HG03159 (cell line): ENCODE results near the gene OR7G2.
A peak's percentile ranks its signal among the peaks of the same experiment; 100 is the strongest.

ENCODE experiments used
- ATAC-seq: cut with Tn5 transposase; IDR thresholded peaks from one replicate; pipeline ENCODE4 v1.9.1; 2021; ENCODE audit warnings: mild to moderate bottlenecking, moderate library complexity; ENCODE audit not compliant: unreplicated experiment

Gene OR7G2

DNA sequence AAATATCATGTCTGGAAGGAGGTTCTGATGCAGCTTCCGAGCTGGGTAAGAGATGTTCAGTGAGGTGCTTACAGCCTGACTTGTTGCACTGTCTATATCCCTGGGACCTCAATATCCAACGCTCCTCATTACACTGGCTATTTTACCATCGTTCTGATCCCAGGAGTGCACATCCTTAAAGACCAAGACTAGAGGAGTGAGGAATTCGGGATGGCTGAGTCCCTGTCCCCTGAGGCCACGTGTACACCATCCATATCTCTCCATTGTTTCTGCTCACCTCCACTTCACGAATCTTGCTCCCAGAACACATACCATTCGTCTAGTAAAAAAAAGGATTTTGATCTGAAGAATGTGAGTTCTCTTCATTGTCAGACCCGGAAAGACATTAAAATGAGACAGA, at the start of gene OR7G2:
OR7G2 (minus strand) TSS at position 101 of the 400 bp plus-strand sequence. CDS start 4,232 bp downstream, outside the sequence.
- no peak for ATAC-seq

DNA sequence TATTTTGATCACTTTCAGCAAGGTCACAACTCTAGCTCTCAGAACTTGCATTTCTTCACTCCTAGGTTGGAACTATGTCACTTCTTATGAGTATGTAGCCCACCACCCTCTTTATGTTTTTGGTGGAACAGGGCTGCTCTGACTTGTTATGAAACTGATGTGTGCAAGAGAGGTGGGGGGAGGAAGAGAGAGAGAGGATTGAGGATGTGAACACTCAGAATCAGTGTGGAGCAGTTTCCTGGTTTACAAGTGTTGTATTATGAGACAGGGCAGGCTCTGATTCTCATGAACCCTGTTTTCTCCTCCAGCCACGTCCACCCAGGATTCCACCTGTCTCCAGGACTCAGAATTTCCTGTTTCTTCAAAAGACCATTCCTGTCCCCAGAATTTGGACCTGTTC, 49.0 kb upstream of the OR7G2 start:
- no peak for ATAC-seq

DNA sequence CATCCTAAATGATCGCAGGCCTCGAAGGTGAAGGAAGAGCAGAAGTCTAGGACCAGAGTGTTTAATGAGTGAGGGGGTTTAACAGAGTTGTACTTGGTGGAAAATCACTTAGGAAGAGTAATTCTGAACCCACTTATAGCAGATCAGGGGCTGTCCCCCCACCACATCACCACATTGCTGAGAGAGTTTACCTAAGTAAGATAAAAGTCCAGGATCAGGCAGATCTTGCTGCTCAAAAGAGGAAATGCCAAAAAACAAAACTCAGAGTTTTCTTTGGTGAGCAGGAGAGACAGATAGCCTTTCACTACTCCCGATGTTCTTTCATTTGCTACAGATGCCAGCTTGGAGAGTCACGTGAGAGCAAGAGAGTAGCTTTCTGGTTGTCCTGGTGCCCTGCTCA, 48.3 kb upstream of the OR7G2 start:
- no peak for ATAC-seq

DNA sequence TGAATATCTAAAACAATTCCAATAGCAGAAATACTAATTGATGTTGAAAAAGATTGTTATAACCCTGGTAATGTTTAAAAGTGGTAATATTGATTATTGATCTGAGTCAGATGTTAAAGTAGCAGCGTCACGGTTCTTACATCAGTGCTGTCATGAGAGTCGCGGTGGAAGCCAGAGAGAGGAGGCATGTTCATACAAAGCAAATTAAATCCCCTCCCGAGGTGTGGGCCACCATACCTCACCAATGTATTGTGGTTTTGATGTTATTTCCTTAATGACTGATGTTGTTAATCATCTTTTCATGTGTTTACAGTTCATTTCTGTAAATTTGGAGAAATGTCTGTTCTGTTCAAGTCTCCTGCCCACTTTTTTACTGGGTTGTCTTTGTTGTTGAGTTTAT, 44.1 kb upstream of the OR7G2 start:
- ATAC-seq: no peak

- ATAC-seq: no peak
These were observed 43.4 kb upstream of the OR7G2 start for GRCh38 chr19:9150650-9151049.

GRCh38 chr19:9149997-9150396, 42.7 kb upstream of the OR7G2 start:
- ATAC-seq: no peak

DNA sequence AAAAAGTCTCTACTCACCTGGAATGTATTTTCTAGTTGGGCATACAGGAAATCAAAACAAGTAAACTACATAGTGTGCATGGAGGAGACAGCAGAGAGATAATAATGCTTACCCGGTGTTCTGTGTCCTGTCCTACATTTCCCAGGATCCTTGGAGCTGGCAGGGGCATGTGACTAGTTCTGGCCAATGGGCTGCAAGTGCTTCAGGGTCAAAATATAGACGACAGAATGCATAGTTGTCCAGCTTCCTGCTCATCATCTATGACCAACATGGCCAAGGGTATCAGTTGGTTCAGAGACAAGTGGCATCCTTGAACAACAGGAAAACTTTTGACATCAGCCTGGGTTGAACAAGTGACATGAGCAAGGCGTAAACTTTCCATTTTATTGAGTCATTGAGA, 41.4 kb upstream of the OR7G2 start:
- ATAC-seq: no peak

GRCh38 chr19:9146882-9147281, 39.6 kb upstream of the OR7G2 start:
- ATAC-seq: no peak

GRCh38 chr19:9144920-9145319, 37.6 kb upstream of the OR7G2 start:
- no peak for ATAC-seq

- peak; percentile 92 for ATAC-seq
These were observed 33.0 kb upstream of the OR7G2 start, which contains the start of gene ZNF317 for GRCh38 chr19:9140159-9140874. ZNF317 (plus strand) TSS chr19:9140397; CDS start chr19:9156017, 15,620 bp downstream.

GRCh38 chr19:9139609-9140158, 32.4 kb upstream of the OR7G2 start:
- no peak for ATAC-seq

DNA sequence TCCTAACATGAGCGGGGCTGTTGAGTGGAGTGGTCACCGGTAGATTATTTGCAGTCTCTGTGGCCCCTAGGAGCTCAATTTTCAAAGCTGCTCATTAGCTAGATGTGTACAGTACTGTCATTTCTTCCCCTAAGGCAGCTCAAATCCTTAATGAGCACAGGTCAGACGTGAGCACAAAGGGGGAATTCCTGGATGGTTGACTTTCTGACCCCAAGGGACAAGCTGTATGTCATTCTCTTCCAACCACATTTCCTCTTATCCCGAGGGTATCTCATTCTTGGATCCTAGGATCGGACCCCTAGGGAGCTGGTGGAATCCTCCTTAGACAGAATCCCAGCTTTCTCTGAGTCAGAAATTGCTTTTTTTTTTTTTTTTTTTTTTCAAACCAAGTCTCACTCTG, 25.1 kb upstream of the OR7G2 start:
- no peak for ATAC-seq

DNA sequence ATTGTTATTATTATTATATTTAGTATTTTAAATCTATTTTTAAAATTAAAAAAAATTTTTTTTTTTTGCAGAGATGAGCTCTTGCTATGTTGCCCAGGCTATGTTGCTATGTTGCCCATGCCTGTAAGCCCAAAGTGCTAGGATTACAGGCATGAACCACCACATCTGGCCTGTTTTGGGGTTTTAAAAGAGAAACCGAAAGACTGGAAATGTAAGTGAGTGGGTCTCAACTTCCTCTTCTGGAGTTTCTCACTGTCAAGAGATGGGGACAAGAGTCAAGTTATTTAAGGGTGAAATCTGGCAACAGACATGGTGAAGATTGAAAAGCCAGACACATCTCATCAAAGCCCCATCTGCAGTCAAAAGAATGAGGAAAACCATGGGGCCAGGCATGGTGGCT, 23.7 kb upstream of the OR7G2 start:
- ATAC-seq: no peak

GRCh38 chr19:9128171-9128570, 20.9 kb upstream of the OR7G2 start:
- ATAC-seq: no peak

- no peak for ATAC-seq
These were observed 19.7 kb upstream of the OR7G2 start, which contains the start of gene OR7G3 for GRCh38 chr19:9126900-9127405. OR7G3 (minus strand) TSS chr19:9126950; CDS start chr19:9126950, 0 bp downstream.

DNA sequence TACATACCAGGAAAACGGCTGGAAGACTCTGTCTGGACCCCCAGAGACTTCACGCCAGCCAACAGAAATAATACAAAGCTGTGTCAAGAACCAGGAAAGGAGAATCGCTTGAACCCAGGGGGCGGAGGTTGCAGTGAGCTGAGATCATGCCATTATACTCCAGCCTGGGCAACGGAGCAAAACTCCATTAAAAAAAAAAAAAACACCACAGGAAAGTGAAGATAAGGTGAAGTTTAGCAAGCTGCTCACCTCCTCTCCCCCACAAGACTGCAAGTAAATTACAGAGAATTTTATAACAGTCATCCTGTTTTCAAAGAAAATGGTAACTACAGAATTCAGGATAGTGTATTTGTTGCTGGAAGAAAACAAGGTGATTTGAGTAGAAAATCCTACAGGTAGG, 9.3 kb upstream of the OR7G2 start:
- no peak for ATAC-seq

GRCh38 chr19:9115307-9115813, 8.1 kb upstream of the OR7G2 start, which contains the start of gene OR7G1:
OR7G1 (minus strand) TSS chr19:9115763; CDS start chr19:9115763, 0 bp downstream.
- ATAC-seq: no peak

DNA sequence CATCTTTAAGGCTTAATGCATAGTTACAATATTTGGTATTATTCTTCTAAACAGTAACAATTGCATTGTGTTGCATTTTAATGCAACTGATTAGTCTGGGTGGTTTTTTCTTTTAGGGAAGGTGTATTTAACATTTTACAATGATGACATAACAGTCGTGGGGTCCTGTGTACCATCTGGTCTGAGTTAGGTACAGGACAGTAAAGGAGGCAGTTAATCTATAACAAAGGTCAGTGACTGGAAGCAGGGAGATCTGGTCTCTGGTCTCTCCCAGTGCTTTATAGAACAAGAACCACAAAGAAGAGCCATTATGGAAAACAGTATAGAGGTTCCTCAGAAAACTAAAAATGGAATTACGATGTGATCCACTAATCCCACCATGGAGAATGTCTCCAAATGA, 2.7 kb upstream of the OR7G2 start:
- ATAC-seq: no peak

DNA sequence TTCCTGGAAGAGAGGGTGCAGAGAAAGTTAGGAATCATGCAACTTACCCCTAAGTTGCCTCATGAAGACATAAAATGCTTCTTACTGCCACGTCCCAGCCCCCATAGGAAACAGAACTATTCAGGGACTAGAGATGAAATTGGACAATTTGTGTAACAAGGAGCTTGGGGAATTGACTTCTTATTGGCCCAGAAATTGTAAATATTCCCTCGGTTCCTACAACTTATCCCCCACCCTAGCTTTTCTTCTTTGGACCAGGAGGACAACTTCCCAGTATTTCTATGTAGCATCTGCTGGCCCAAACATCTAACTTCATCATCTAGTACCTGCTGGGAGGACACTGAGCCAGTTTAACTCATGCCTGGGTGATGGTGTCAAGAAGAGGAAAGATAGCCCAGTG, 20.5 kb downstream of the OR7G2 start, which contains the start of gene OR1M1:
OR1M1 (plus strand) TSS at position 301 of the 400 bp plus-strand sequence. CDS start 6,184 bp downstream, outside the sequence.
- ATAC-seq: no peak

DNA sequence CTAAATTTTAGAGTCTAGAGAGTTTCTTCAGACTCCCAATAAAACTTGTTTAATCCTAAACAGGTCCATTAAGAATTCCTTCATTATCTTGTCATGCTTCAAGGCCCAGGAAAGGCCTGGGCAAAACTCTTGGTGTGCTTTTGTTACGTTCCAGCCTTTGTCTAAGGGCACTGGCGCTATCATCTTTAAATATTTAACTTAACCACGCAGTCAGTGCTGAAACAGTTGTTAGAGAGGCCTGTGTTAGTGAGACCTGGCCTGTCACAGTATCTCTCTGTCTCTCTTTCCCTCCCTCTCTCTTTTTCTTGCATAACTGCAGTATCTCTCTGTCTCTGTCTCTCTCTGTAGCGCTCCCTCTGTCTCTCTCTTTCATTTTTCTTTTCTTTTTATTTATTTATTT, 28.6 kb downstream of the OR7G2 start:
- ATAC-seq: no peak

GRCh38 chr19:9076901-9077300, 30.4 kb downstream of the OR7G2 start:
- no peak for ATAC-seq
